IPS-NIHi11 (cell line): ENCODE results near the gene PRELID3B.

Experiments
- DNase-seq: peaks from one replicate; pipeline ENCODE4 v3.0.0; 2012; ENCODE audit warnings: mixed read lengths, low spot score

The PRELID3B gene

DNA sequence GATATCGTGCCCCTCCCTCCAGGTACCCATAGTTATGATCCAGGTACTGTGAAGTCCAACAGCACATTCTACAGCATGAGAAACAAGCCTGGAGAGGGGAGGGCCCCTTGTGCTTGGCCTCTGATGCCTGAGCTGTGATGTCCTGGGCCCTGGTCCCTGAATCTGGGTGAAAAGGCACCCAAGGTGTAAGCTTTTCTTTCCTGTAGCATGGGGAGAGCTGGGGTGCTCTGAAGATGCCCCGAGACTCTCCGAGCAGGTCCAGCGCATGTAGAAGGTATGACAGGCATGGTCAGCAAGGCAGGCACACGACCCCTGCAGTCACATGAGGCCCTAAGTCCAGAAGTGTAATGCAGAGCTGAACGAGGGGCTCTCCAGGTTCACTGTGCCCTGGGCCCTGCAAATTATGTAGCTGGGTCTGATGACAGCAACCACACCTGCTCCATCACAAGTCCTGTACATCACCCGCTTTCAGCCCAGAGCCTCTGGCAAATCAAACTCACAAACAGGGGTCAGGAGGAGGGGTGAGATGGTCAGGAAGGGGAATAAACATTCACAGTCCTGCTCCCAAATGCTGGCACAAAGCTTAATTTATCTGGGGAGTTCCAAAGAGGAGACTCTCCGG lies 33.8 kb downstream of the PRELID3B start:
- no peak for DNase-seq

- DNase-seq = no peak
Measured at GRCh38 chr20:59007665-59008511, 34.7 kb downstream of the PRELID3B start.

- peak; percentile 96 for DNase-seq
Measured at GRCh38 chr20:59006864-59007664, 35.5 kb downstream of the PRELID3B start, which contains the start of gene CTSZ. TSS of gene CTSZ (minus strand) at chr20:59007254. CDS start at chr20:59007128, 126 bp downstream.

DNA sequence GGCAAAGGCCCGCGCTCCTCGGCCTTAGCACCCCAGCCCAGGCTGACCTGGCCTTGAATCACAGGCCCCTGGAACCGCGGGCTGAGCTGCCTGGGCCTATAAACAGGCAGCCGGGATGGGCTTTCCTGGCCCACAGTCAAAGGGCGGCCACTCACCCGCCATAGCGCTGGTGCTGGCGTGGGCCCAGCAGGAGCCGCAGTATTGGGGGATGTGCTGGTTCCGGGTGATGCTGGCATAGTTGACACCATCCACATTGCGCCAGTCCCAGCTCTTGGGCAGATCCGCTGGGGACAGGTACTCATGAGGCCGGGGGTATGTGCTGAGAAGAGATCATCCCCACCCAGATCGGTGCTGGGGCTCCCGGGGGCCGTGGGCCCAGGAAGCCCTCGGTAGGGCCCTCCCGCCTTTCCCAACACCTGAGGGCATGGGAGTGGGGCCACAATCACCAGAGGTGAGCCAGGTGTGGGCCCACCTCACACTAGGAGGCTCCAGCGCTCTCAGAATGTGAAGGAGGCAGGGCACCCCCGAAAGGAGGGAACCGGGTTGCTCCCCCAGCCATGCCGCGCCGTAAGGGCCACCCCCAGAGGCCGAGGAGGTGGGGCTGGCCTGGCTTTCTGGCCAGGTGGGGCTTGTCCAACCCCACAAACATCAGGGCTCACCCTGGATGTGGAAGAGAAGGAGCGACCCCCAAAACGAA lies 36.3 kb downstream of the PRELID3B start:
- no peak for DNase-seq

DNA sequence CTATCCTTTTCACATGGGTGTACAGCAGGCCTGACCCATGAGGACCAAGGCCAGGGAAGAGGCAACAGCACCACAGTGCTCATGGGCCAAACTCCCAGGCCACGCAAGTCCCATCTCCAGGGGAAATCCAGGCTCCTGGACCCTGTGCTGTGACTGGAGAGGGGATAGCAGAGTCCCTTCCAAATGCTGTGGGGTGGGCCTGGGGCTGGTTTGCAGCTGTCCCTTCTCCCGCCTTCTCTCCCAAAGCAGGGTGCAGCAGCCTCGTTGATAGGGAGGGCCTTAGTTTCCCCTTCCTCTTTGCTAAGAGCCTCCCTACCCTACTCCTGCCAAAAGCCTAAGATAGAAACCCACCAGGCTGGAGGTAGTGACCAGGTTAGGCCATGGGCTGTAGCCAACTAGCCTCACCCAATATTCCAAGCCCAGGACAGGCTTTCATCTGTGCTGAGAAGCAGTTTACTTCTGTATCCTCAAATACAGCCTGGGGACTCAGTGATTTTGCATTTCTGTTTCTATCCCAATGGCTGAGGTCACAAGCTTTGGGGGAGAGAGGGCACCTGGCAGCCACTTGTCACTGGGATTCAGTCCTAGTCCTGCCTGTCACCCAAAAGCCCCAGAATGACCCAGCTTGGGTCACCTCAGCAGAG lies 36.9 kb downstream of the PRELID3B start:
- DNase-seq = no peak

DNA sequence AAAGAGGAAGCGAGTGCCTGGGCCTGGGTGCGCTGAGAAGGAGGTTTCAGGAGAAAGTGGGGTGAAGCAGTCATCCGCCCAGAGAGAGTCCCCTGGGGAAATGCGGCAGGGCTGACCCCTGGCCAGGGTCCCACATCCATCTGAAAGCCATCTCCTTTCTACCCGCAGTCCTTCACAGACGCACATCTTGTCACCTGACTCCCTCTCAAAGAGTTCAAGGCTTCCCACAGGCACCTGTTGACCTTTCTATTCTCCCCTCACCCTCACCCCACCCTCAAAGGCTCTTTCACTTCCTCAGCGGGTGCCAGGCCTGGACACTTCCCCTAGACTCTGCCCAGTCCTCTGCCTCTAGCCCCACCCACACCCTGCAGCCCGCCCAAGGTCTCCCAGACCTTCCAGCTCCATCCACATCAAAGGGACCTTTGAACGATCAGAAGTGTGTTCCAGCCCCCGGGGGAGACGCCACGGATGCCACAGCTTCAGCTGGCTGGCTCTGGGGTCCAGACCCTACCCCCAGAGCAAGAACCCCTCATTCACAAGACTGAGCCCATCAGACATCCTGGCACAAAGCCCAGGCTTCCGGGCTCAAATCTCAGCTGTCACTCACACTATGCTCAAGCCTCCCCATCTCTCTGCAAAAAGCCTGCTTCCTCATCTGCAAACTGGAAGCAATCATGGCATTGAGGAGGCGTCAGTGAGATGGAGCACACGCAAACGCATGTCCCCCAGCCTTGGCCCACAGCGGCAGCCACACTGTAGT lies 37.6 kb downstream of the PRELID3B start:
- DNase-seq = no peak

- no peak for DNase-seq
Measured at GRCh38 chr20:59004493-59004762, 38.2 kb downstream of the PRELID3B start.

DNA sequence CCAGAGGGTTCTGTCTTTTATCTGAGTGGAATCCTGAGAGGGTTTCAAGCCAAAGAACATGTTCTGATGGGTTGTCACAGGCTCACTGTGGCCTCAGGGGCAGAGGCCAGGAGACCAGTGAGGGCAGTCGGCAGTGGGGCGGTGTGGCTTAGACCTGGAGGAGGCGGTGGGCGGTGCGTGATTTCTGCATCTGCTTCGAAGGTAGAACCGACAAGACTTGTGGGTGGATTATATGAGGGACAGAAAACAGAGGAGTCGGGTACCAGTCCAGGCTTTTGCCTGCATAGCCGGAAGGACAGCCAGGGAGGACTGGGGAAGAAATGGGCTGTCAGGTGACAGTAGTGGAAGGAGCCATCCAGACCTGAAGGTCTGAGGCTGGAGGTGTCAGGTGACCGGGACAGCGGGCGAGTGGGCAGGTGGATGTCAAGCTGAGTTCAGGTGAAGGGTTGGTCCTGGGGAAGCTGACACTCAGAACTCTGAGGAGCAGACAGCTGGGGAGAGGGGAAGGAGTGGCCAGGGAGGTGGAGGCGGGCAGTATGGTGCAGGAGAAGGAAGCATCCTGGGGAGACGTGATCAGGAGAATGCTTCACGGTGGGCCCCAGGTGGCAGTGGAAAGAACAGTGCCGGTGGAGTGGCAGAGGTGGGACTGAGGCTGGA lies 38.6 kb downstream of the PRELID3B start:
- DNase-seq = no peak

DNA sequence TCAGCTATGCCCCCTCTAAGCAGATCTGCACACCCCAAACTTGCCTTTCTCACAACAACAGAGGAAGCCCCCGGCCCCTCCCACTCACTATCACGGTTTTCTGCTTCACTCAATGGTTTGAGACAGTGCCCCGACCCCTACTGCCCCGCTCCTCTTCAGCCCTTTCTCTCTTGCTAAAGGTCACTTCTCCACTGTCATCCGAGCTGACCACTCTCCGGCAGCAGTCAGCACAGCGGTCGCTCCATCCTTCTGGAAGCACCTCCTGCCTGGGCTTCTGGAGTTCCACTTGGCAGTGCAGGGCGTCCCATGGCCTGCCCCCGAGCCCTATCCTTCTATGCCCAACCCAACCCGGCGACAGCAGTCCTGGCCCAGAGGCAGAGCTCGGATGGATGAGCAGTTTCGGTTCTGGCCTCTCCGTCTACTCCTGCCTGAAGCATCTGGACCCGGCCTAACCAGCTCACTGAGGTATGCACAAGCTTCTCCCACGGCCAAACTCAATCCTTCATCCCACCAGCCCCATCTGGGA lies 39.6 kb downstream of the PRELID3B start:
- DNase-seq = no peak

GRCh38 chr20:59002388-59002787 lies 40.2 kb downstream of the PRELID3B start:
- no peak for DNase-seq

- no peak for DNase-seq
Measured at GRCh38 chr20:59001449-59002171, 41.0 kb downstream of the PRELID3B start.

DNA sequence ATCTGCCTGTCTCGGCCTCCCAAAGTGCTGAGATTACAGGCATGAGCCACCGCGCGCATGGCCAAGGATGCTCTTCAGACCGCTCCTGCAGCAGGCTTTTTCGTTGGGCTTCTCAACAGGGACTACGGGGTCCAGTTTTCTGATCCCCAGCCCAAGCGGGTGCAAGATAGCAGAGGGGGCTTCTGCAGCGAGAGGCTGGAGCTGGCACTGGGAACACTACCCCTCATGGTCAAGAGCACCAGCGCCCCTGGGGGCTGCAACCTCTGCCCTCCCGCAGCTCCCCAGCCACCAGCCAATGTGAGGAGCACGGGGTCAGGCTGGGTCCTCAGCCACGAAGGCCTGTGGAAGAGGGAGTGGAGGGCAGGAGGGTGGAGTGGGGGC lies 41.5 kb downstream of the PRELID3B start:
- no peak for DNase-seq

GRCh38 chr20:59000326-59000725 lies 42.3 kb downstream of the PRELID3B start:
- no peak for DNase-seq

DNA sequence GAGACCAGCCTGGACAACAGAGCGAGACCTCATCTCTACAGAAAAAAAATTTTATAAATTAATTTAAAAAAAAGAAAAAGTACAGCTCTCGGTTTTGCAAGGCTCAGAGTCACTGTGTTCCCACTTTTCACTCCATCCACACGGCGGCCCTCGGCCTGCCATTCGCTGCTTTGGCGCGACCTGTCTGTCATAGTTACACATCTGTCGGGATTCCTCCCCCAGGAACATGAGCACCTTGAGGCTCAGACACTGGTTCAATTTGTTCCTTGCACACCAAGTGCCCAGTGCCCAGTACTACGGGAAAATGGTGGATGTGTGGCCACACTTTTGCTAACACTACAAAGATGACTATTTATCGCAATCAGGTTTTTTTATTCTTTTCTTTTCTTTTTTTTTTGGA lies 43.9 kb downstream of the PRELID3B start:
- DNase-seq = no peak

DNA sequence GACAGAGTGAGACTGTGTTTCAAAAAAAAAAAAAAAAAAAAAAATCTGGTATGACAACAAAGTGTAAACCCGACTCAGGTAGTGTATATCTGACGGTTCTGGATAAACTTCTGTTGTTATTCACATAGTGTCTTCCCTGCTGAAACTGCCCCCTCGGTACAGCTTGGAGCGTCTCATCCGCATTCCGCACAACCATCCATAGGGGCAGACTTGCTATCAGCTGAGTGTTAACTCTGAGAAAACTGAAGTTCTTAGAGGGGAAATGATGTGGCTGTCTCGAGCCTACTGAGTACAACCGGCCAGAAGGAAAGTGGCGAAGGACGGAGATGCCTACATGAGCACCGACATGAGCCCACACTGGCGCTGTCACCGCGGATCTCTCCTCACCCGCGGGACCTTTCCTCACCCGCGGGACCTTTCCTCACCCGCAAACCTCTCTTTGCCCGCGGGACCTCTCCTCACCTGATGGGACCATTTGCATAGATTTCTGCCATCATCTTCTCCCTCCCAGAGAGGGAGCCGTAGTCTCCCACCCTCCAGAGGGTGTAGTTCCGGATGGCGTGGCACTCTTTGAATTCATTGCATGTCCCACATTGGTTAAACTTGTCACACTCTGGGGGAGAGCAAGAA lies 45.3 kb downstream of the PRELID3B start:
- no peak for DNase-seq

DNA sequence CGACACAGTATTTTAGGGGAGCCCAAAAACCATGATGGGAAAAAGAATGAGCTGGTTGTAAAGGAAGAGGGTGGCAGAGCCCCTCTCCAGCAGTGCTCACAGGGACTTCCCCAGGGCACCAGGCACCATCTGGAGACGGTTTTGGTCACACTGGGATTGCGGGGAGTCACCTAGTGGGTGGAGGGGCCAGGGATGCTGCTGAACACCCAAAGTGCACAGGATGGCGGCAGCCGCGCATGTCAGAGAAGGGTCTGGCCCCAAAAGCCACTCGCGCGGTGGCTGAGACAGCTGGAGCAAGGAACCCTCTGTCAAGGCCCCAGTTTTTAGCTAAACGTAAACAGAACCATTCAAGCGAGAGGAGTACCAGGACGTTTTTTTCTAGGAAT lies 46.4 kb downstream of the PRELID3B start:
- no peak for DNase-seq

GRCh38 chr20:58995461-58996225 lies 46.9 kb downstream of the PRELID3B start:
- DNase-seq = no peak

DNA sequence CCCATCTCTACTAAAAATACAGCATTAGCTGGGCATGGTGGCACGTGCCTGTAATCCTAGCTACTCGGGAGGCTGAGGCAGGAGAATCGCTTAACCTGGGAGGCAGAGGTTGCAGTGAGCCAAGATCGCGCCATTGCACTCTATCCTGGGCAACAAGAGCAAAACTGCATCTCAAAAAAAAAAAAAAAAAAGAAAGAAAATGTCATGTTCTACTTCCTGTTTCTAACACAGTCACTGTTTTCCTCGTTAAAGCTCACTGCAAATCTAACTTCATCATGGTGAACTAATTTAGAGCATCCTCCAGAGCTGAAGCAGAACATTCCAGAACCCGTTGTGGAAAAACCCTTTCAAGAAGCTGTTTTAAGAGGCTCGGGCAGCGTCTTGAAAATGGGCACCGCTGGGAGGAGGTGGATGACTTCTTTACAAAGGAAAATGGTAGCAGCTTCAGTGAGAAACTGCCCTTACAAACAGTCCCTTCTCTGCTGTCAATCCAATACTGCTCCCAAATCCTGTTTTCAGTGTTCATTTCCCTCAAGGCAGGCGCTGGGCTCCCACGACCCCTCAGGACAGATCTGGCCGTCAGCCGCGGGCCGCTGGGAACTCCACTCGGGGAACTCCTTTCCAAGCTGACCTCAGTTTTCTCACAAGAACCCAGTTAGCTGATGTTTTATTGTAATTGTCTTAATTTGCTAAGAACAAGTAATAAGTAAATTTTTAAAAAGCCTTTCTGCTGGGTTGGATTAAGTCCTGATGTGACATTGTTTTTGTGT lies 48.0 kb downstream of the PRELID3B start:
- no peak for DNase-seq
